ENCODE data around the gene MON2.

DNA sequence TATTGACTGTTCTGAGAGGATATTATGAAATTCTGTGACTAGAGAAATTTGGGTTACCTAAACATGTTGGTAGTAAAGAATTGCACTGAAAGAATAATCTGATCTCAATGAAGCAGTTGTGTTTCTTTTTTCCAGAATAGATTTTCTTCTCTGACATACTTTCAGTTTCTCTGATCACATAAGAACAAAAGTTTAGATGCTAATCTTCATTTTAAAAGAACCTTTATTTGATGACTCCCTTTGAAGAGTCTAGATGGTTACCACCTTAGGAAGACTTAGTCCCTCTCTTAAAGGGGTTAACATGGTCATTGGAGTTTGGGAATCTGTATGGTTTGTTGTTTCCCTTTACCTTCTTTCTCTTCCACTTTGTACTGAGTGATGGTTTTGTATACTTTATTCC, 58.6 kb downstream of the MON2 start:
- TF ChIP-seq CTCF (conservative IDR thresholded peaks at IDR 0.05 in 1 of 2, IDR thresholded peaks at IDR 0.05 in 1 of 2; ENCODE audit: extremely low read depth in 1 of 2, insufficient read depth in 1 of 2, low read depth in 1 of 2, low read length in 2 of 2): no peak
- no peak for TF ChIP-seq EZH2 (IDR thresholded peaks at IDR 0.05; ENCODE audit: borderline replicate concordance, low read length)
